HG02763 (cell line): ENCODE data around the gene FFAR4.

Experiments
- ATAC-seq: cut with Tn5 transposase; IDR thresholded peaks from one replicate; pipeline ENCODE4 v1.9.1; 2021; ENCODE audit warnings: mild to moderate bottlenecking, moderate library complexity; ENCODE audit not compliant: unreplicated experiment

The FFAR4 gene

DNA sequence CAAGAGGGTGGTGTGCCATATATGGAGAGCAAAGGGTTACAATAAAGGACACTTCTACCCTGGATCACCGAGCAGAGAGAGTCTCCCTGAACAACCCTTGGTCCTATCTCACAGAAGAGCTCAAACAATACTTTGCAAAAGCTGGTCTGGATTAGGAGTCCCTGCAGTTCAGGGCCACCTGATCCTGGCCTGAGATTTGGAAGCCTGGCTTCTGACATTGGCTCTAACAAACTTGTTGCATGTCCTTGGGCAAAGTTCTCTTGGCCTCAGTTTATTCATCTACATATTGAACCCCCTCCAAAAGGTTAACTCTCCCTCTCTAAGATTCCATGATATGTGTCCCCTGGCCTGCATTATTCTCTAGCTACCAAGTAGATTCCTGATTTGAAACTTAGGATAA lies 32.9 kb downstream of the FFAR4 start:
- ATAC-seq, result no peak

DNA sequence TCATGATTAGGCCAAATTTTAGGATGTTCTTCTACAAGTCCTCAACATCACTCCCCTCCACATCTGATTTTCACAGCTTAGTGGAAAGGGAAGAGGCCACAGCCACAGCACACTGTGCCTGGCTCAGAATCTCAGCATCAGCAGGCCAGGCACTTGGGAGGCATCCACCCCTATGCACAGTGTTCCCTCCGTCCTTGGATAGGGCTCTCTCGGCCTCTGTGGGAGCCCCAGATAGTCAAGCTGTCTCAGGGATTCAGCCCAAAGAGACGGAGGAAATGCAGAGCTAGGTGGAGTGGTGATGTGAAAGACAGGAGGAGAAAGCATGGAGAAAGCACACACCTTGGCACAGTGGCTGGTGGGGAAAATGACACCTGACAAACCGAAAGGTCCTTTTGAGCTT lies 33.3 kb downstream of the FFAR4 start:
- no peak for ATAC-seq

DNA sequence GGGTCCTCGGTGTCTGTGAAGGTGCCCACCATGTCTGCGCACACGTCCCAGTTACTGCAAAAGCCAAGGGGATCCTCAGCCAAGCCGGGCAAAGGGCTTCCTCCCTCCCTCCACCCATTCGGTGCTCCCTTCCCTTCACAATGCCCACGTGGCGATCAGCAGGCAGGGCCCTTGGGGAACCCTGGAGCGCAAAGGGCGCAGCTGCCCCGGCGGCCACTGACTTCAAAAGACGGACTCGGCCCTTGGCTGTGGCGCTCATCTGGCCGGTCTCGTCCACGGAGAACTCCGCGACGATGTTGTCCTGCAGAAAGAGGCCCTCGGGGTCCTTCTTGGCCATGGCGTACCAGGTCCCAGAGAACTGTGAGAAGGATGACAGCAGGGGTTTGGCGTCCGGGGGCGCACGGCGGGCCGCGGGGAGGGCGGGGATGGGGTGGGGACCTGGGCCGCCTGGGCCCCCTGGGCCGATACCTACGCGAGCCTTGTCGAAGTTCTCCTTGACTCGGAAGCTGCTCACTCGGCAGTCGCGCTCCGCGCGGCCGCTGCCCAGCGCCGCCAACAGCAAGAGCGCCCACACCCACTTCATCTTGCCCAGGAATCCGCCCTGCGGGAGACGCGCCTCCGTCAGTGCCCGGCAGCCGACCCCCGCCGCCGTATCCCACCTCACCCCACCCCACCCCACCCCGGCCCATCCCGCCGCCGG lies 34.1 kb downstream of the FFAR4 start:
- ATAC-seq, result no peak

DNA sequence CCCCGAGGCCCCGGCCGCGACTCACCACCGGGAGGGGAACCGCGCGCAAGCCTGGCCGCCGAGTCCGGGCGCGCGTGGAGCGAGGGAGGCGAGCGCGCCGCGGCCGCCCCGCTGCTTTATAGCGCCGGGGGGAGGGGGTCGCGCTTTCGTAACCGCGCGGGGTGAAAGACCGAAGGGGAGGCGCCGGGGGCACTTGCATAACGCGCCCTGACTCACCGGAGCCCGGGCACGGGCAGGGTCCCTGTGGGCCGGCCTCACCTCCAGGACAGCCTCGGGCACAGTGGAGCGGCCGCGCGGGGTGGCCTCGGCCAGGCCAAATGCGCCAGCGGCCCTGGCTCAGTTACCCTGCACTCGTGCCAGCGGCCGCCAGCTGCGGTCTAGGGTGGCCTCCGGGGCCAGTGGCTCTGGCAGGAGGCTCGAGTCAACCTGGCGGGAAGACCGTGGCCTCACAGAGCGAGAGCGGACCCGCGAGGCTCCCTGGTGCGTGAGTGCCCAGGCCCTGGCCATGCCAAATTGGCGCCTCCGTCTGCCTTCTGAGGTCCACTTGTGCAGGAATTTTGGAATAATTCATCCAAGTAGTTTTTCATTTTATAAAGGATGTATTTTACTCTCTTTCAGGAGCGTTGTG lies 34.8 kb downstream of the FFAR4 start, which contains the start of gene RBP4:
RBP4 (minus strand) TSS at position 90 of the 628 bp plus-strand sequence. CDS start 207 bp downstream, outside the sequence.
- no peak for ATAC-seq

DNA sequence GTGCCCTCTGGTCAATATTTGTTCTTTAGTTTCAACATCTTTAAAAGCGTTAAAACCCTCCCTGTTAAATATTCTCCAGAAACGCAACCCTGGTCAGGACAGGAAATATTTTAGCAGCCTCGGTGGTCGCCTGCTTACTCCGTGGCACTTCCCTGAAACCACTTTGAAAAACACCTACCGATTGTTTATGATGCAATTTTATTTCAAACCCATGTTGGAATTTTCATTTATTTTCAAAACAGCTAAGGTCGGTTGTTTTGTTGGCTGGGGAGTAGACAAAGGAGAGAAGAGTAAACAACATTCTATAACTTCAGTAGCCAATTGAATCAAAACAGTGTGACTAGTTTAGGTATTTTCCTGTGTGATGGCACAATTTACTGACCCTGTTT lies 35.3 kb downstream of the FFAR4 start:
- no peak for ATAC-seq

DNA sequence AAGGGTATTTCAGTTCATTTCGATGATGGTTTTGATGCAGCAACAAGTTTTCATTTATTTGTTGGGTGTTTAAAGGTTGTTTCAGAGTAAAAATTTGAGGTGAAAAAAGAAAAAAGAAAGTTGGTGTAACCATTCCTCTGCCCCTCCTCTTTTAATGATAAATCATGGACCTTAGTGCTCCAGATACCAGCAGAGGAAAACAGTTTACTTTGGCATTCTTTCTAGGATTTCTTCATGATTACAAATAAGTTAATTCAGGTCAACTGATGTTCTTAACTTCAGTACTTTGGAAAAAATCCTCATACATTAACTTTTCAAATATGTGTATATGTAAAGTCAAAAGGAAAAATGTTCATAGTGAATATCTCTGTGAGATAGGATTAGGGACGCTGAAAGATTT lies 36.6 kb downstream of the FFAR4 start:
- no peak for ATAC-seq

DNA sequence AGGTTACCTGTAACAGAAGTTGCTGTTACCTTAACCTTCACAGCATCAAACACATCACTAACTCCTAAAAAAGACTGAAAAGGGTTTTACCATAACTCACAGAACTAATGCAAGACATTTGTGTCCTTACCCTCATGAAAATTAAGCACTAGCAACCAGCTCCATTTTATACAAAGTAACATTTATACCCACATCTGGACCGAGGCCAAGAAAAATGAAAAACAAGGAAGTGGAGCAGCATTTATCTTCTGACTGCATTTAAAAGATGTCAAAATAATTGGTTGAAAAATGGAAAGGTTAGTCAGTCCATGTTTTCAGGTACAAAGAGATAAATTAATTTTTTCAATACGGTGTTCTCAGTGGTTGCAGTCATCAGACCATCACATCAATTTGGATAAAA lies 37.7 kb downstream of the FFAR4 start:
- ATAC-seq, result no peak

DNA sequence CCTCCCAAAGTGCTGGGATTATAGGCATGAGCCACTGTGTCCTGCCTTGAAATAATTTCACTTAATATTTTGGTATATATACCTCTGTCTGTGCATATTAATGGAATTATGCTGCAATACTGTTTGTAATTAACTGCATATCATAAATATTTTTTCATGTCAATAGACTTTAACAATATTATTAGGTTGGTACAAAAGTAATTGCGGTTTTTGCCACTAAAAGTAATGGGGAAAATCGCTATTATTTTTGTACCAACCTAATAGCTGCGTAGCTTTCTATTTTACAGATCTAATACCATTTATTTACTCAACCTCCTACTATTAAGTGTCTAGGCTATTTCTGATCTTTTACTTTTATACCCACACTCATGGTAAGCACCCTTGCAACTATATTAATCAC lies 42.0 kb downstream of the FFAR4 start:
- no peak for ATAC-seq

DNA sequence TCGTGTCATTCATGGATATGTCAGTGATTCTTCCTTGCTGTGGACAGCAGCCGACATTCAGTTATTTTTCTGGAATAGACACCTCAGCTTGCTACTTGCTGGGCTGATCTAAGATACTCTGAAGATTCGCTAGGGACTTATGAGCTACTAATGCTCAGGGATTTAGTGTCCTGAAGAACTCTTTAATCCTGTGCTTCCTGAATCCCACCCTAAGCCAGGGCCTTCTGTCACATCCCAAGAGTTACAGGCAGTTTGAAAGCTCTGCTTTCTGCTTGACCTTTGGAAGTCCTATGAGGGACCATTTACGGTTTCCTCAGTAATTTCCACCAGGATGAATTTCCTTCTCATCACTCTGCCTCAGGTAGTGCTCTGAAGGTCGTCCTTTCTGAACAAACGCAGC lies 45.8 kb downstream of the FFAR4 start, which contains the start of gene PDE6C:
PDE6C (plus strand) TSS at position 227 of the 400 bp plus-strand sequence. CDS start 189 bp downstream, outside the sequence.
- no peak for ATAC-seq

DNA sequence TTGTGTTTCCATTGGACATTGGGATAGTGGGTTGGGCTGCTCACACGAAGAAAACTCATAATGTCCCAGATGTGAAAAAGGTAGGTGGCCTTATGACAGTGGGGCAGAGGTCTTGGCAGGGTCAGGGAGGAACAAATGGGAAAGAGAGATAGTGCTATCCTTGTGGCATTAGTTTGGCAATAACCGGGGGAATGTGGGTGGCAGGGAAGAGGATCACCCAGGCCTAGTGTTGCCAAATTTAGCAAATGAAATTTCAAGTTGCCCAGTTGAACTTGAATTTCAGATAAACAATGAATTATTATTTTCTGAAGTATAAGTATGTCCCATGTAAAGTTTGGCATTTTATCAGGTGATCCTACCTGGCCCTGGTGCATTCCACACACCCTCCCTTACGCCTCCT lies 46.7 kb downstream of the FFAR4 start:
- no peak for ATAC-seq

DNA sequence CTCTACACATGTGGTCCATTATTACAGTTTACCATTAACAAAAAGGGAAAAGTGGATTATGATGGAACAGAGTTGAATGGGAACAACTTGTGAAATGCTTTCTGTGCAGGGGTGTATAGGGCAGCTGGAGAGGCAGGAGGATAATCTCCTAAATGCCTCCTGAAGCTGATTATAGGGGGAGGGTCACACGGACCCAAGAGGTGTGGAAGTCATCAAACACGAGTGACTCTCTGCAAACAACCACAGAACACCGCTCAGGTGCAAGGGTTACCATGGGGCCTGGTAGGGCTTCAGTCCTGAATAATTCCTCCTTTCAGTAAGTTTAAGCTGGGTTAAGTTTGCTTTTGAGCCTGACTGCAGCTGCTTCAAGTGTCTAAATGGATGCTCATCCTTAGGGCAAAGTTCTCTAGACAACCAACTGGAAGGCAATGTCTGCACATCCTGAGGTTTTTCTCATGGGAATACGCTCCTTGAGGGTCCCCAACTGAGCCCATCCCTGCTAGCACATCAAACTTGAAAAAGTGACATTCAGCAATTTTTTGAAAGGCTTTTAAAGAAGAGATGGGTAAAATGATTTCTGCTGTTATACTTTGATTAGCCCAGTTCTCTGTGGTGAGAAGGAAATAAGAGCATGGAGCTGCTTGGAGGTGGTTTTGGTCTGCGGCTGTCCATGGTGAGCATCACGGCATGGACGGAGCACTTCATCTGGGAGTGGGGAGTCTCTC lies 47.8 kb downstream of the FFAR4 start:
- no peak for ATAC-seq

DNA sequence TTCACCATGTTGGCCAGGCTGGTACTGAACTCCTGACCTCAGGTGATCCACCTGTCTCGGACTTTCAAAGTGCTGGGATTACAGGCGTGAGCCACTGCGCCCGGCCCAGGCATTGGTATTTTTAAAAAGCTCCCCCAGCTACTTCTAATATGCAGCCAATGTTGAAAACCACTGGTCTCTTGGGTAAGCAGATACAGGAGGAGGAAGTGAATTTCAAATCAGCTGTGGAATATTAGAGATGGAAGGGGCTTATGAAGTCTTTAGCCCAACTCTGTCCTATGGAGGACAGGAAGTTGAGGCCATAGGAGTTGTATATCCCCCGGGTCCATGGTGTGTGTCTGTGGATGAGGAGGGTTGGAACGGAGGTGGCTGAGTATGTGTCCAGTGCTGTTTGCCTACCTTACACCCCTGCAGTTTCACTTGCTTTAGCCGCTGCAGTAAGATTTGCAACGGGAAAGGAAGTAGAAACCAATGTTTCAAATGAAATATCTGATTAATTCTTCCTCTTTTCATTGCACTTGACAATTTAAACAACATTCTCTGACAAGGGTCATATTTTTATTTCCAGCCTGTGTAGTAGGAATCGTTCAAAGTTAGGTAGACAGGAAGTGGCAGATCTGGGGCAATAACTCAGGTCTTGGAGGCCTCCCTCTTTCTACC lies 49.2 kb downstream of the FFAR4 start:
- no peak for ATAC-seq

DNA sequence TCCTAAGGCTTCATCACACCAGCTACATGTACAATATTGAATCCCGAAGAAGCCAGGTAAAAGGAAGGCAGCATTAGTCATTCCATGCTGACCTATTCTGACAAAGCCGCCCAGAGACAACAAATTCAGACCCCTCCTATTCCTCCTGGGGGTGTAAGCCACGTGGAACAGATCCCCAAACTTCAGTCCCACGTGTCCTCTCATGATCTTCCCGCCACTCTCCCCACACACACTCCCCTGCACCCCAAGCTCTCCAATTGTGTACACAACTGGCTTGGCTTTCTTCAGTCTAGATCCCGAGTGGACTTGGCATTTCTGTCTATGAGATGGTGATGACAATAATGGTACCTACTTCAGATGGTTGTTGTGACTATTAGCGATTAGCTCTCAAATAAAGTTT lies 54.5 kb downstream of the FFAR4 start:
- ATAC-seq, result no peak

DNA sequence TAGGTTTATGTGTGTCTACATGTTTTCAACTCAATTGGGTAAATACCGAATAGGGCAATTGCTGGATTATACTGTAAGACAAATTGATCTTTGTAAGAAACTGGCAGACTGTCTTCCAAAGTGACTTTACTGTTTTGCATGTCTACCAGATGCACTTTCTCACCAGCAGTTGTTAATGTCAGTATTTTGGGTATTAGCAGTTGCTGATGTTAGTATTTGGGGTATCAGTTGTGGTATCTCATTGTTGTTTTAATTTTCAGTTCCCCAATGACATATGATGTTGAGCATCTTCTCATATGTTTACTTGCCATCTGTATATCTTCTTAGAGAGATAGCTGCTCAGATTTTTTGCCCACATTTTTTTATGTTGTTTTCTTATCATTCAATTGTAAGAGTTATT lies 56.5 kb downstream of the FFAR4 start:
- ATAC-seq, result no peak

DNA sequence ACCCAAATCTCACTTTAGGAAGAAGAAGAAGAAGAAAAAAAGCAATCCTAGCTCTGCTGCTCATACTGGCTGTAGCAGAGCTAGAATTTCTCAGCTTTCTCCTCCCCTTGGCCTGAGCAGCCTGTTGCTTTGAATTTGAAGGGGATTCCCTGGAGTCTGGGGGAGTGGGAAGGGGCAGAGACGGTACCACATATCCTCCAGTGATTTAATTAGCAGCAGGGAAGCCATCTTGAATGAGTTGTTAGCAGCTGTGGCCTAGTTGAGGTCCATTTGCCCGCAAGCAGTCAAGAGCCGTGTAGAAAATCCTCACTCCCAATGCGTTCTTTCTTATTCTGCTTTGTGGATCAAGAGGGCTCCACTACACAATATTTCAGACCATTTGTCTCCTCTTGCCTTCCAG lies 62.4 kb downstream of the FFAR4 start:
- no peak for ATAC-seq

DNA sequence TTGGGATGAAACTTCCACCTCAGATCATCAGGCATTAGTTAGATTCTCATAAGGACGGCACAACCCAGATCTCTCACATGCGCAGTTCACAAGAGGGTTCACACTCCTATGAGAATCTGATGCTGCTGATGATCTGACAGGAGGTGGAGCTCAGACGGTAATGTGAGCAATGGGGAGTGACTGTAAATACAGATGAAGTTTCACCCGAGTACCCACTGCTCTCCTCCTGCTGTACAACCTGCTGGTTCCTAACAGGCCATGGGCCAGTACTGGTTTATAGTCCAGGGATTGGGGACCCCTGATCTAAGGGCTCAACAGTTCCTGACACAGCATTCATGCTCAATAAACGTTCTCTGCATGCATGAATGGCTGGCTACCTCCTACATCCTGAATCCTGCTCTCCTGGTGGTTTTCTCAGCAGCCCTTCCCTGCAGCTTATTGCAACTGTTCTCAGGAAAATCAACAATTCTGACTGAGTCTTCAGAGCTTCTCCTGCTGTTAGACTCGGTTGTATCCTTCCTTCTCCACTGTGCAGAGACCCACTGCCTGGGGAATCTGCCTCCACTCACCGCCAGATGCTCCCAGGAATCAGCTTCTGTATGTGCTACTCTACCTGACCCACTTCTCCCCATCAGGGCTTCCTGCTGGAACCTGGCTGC lies 63.3 kb downstream of the FFAR4 start:
- no peak for ATAC-seq

DNA sequence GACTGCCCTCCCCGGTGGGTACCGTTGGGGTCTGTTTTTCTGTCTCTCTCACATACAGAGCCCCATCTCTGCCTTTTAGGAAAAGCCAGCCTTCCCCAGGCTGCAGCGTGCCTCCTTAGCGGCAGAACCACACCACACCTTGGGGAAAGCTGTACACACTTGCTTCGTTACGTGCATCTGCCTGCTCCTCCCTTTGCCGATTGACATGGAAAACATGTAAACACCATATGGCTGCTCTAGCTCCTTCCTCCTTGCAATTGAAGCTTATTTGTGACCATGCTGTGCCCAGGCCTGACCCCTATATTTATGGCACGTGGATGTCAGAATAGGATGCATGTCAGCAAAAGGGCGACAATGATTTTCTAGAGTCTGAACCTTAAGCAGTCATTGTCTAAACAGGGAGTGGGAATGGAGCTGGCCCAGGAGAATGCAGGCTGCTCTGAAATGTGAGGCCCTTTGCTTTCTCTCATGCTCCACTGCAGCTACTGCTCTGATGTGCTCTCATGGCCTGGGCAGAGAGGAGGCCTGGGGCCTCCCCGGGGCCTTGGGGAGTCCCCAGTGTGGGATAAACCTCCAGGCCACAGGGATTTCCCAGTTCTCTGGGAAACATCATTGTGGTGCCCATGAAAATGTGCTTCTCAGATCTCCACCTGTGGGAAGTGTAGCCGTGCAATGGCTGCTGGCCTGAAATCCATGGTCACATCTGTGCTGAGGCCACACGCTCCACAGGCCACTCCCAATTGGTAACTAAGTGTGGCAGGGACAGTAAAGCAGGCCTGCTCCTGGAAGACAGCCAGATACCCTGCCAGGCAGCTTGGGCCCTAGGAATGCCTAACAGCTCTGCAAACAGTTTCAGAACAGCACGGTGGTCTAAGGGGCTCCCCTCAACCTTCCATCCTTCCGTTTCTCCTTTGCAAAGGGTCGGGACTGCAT lies 64.4 kb downstream of the FFAR4 start:
- no peak for ATAC-seq
